OCI-LY3 (cell line): ENCODE measurements around the gene SMIM29.
A peak's percentile ranks its signal among the peaks of the same experiment; 100 is the strongest.
"Not testable (repeated sequence)": the region's sequence is repeated elsewhere in the genome, so short reads cannot be mapped to it uniquely, and the experiment has no call there.

Source experiments
- H2AFZ ChIP-seq: fragments of 200-600, 300-600 bp; shearing (Covaris generic); 2 replicates; pipeline ENCODE4 v1.6.0; 2014; ENCODE audit warnings: antibody characterized with exemption, low read depth, low read length
- H3K27ac ChIP-seq: fragments of 200-600, 300-600 bp; sonication (generic); 2 replicates; pipeline ENCODE4 v1.5.1; 2014; ENCODE audit warnings: mild to moderate bottlenecking, low read length, moderate library complexity, mixed read lengths
- H3K27me3 ChIP-seq: fragments of 200-600, 300-600 bp; sonication (generic); 2 replicates; pipeline ENCODE4 v1.6.1; 2014; ENCODE audit warnings: low read depth, low read length, mixed read lengths
- H3K36me3 ChIP-seq: fragments of 200-600, 300-600 bp; sonication (generic); replicated peaks from 2 replicates; pipeline ENCODE3; 2014; ENCODE audit warnings: low read depth, low read length, mixed read lengths
- H3K4me1 ChIP-seq: fragments of 300-600, 200-600 bp; sonication (generic); 2 replicates; pipeline ENCODE4 v1.6.1; 2014; ENCODE audit warnings: low read length, mixed read lengths
- H3K4me2 ChIP-seq: fragments of 200-600, 300-600 bp; sonication (generic); 2 replicates; pipeline ENCODE4 v1.6.1; 2014; ENCODE audit warnings: low read length, mixed read lengths
- H3K4me3 ChIP-seq: fragments of 300-600, 200-600 bp; sonication (generic); 2 replicates; pipeline ENCODE4 v1.5.1; 2014; ENCODE audit warnings: antibody characterized with exemption, mild to moderate bottlenecking, low read length, moderate library complexity
- H3K79me2 ChIP-seq: fragments of 300-600, 200-600 bp; shearing (Covaris generic); 2 replicates; pipeline ENCODE4 v1.6.1; 2014; ENCODE audit warnings: mild to moderate bottlenecking, low read length, mixed read lengths
- H3K9ac ChIP-seq: fragments of 300-600, 200-600 bp; shearing (Covaris generic); 2 replicates; pipeline ENCODE4 v1.6.0; 2014; ENCODE audit warnings: mild to moderate bottlenecking, low read length, moderate library complexity
- H3K9me3 ChIP-seq: fragments of 200-600, 300-600 bp; shearing (Covaris generic); 2 replicates; pipeline ENCODE4 v1.6.1; 2014; ENCODE audit warnings: low read length, mixed read lengths; ENCODE audit not compliant: insufficient read depth
- H4K20me1 ChIP-seq: fragments of 200-600, 300-600 bp; sonication (generic); 2 replicates; pipeline ENCODE4 v1.6.1; 2016; ENCODE audit warnings: low read length, mixed read lengths; ENCODE audit not compliant: insufficient read depth
- EZH2phosphoT487 ChIP-seq: fragments of 200-600 bp; shearing (Covaris generic); IDR thresholded peaks from 2 replicates; pipeline ENCODE4 v1.6.1; 2018; ENCODE audit warnings: antibody characterized with exemption, mixed run types, low read depth
- TF ChIP-seq, protein P1 (sequence below): fragments of 200-600, 300-600 bp; sonication (generic); IDR thresholded peaks from 2 replicates; pipeline ENCODE4 v1.5.1; 2014; ENCODE audit warnings: antibody characterized with exemption, low read length, low read depth

Gene SMIM29

DNA sequence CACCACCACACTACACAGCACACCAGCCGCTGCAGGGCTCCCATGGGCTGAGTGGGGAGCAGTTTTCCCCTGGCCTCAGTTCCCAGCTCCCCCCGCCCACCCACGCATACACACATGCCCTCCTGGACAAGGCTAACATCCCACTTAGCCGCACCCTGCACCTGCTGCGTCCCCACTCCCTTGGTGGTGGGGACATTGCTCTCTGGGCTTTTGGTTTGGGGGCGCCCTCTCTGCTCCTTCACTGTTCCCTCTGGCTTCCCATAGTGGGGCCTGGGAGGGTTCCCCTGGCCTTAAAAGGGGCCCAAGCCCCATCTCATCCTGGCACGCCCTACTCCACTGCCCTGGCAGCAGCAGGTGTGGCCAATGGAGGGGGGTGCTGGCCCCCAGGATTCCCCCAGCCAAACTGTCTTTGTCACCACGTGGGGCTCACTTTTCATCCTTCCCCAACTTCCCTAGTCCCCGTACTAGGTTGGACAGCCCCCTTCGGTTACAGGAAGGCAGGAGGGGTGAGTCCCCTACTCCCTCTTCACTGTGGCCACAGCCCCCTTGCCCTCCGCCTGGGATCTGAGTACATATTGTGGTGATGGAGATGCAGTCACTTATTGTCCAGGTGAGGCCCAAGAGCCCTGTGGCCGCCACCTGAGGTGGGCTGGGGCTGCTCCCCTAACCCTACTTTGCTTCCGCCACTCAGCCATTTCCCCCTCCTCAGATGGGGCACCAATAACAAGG lies 3.6 kb downstream of the SMIM29 start:
- not testable (repeated sequence) for H3K4me2 ChIP-seq, H3K27me3 ChIP-seq, H2AFZ ChIP-seq, H3K4me3 ChIP-seq, H3K9ac ChIP-seq, H3K9me3 ChIP-seq, H3K27ac ChIP-seq
- Histone ChIP-seq H3K36me3 (peaks cover 33% of the 10 kb centered on the region), H3K79me2 (peaks cover 41% of the 10 kb centered on the region), H4K20me1 (peaks cover 41% of the 10 kb centered on the region), H3K4me1 (peaks cover 18% of the 10 kb centered on the region)

DNA sequence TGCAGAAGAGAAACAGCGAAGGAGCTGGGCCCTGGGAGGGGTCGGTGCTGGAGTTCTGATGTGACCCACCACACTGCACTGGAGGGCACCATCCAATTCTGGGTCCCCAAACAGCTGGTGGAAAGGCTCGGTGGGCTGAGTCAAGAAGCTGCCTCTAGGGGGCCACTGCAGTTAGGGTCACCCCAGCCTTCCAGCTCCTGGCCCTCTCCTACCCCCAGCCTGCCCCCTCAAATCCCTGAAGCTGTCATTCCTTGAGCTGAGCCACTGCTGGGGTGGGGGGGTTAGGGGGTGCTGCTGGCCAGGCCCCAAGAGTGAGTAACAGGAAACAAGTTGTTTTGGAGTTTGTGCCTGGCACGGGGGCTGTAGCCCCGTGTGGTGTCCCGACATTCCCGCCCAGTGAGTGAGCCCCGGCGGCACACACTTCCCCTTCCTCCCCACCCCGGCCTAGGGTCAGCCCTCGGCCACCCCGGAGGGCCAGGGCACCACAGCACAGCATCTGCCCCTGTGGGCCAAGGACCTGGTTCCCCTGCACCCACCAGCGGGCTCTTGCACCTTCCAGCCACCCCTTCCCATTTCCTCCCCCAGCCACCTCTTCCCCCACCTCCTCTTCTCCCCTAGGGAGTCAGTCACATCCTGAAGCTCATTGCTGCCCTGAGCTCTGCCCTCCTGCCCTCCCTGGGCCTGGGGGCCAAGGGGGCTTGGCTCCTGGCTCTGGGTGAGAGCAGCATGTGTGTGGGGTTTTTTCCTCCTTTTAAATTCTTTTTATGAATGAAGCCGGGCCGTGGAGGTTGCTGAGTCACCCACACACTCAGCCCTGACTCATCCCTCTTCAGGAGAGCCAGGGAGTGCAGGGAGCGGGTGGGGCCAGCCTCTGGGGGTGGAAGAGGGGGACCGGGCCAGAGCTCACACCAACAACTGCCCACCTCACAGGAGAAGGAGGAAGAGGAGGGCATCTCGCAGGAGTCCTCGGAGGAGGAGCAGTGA lies 4.6 kb downstream of the SMIM29 start:
- H4K20me1 ChIP-seq, result peaks cover 51% of the 10 kb centered on the region
- H3K9ac ChIP-seq, result no peak overlapping the region
- H3K36me3 ChIP-seq, result peaks cover 41% of the 10 kb centered on the region
- H3K4me3 ChIP-seq, result no peak overlapping the region
- H3K4me2 ChIP-seq, result no peak overlapping the region
- peaks cover 26% of the 10 kb centered on the region for H3K4me1 ChIP-seq
- no peaks in the 10 kb centered on the region for H3K27me3 ChIP-seq
- no peaks in the 10 kb centered on the region for H3K9me3 ChIP-seq
- peaks cover 51% of the 10 kb centered on the region for H3K79me2 ChIP-seq
- no peak overlapping the region for H2AFZ ChIP-seq
- no peak for TF ChIP-seq EZH2phosphoT487
- TF ChIP-seq, protein P1, sequence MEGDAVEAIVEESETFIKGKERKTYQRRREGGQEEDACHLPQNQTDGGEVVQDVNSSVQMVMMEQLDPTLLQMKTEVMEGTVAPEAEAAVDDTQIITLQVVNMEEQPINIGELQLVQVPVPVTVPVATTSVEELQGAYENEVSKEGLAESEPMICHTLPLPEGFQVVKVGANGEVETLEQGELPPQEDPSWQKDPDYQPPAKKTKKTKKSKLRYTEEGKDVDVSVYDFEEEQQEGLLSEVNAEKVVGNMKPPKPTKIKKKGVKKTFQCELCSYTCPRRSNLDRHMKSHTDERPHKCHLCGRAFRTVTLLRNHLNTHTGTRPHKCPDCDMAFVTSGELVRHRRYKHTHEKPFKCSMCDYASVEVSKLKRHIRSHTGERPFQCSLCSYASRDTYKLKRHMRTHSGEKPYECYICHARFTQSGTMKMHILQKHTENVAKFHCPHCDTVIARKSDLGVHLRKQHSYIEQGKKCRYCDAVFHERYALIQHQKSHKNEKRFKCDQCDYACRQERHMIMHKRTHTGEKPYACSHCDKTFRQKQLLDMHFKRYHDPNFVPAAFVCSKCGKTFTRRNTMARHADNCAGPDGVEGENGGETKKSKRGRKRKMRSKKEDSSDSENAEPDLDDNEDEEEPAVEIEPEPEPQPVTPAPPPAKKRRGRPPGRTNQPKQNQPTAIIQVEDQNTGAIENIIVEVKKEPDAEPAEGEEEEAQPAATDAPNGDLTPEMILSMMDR, result 0 out of 2 replicates have a peak, but pooled peaks have one; percentile 4
- H3K27ac ChIP-seq, result no peak overlapping the region

DNA sequence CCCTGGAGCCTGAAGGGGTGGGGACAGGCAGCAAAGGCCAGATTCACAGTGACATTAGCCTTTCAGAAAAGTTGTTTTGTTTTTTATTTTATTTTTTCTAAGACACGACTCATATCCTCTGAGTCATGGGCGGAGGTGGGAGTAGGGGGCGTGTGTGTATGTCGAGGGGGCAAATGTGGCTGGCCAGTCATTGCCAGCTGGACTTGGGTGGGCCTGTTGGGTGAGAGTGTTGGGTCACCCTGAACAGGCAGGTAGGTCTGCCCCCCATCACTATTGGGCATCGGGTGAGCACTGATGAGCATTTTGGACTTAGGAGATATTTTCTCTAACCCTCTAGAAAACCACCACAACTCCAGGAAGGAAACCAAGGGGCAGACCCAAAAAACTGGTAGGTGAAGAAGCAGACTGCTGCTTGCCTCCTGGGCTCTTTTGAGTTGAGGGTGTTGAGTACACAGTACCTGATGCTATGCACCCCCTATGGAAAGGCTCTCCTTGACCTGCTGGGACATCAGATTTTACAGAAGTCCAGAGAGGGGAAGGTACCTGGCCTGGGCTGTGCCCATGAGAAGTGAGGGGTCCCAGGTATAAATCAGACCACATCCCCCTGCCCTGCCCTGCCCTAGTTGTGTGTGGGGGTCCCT lies 5.6 kb downstream of the SMIM29 start:
- TF ChIP-seq, protein P1, result no peak
- TF ChIP-seq EZH2phosphoT487, result no peak
- peaks cover 60% of the 10 kb centered on the region for H4K20me1 ChIP-seq
- H3K4me2 ChIP-seq, result no peak overlapping the region
- no peak overlapping the region for H3K9ac ChIP-seq
- H3K79me2 ChIP-seq, result peaks cover 57% of the 10 kb centered on the region
- no peaks in the 10 kb centered on the region for H3K9me3 ChIP-seq
- no peak overlapping the region for H2AFZ ChIP-seq
- H3K27ac ChIP-seq, result no peak overlapping the region
- H3K36me3 ChIP-seq, result peaks cover 47% of the 10 kb centered on the region
- H3K27me3 ChIP-seq, result no peaks in the 10 kb centered on the region
- no peak overlapping the region for H3K4me3 ChIP-seq
- H3K4me1 ChIP-seq, result peaks cover 30% of the 10 kb centered on the region

DNA sequence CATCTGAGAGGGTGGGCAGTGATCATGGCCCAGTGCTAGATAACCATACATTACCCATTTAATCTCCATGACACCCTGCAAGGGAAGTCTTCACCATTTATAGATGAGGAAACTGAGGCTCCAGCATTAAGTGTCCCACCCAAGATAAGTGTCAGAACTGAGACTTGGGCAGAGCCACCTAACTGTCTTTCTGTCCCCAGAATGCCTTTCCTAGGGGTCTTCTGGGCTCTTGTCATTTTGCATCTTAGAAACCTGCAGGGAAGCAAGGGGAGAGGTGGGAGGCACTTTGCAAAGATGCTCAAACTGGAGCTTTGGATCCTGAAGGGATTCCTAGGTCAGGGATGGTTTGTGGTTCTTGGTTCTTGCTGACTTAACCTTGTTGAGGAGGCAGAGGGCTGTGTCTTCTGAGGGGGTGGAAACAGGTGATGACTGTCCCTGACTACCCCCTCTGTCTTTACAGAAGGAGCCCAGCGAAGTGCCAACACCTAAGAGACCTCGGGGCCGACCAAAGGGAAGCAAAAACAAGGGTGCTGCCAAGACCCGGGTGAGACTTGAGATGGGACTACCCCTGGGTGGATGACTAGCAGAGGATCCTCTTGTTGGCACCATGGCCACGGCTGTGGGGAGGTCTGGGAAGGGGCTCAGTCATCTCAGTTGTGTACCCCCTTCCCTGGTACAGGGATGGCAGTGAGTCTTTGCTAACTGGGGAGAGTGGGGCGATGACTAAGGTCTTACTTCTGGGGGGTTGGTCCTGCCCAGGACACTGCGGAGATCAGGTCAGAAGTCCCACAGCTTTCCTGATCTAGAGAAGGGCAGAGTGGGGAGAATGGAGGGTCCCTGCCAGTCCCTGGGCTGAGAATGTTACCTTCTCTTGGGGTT lies 6.3 kb downstream of the SMIM29 start:
- no peak overlapping the region for H3K9ac ChIP-seq
- H4K20me1 ChIP-seq, result peaks cover 55% of the 10 kb centered on the region
- H3K4me1 ChIP-seq, result peaks cover 23% of the 10 kb centered on the region
- TF ChIP-seq EZH2phosphoT487, result no peak
- TF ChIP-seq, protein P1, result no peak
- no peak overlapping the region for H3K4me2 ChIP-seq
- peaks cover 49% of the 10 kb centered on the region for H3K36me3 ChIP-seq
- no peaks in the 10 kb centered on the region for H3K9me3 ChIP-seq
- peaks cover 59% of the 10 kb centered on the region for H3K79me2 ChIP-seq
- H2AFZ ChIP-seq, result no peak overlapping the region
- H3K27ac ChIP-seq, result no peak overlapping the region
- no peaks in the 10 kb centered on the region for H3K27me3 ChIP-seq
- no peak overlapping the region for H3K4me3 ChIP-seq
